GM19099 (cell line): ENCODE measurements around the gene FRAT2.

ENCODE experiments used
- POLR2A ChIP-seq: IDR thresholded peaks from 3 replicates; pipeline ENCODE4 v1.6.1; 2011; ENCODE audit warnings: low read depth; ENCODE audit not compliant: insufficient read length; ENCODE audit errors: extremely low read depth

The FRAT2 gene

GRCh38 chr10:97336446-97336845 lies 1.9 kb upstream of the FRAT2 start:
- TF ChIP-seq POLR2A: no peak

GRCh38 chr10:97336006-97336405 lies 1.5 kb upstream of the FRAT2 start:
- no peak for TF ChIP-seq POLR2A

- no peak for TF ChIP-seq POLR2A
These were observed 675 bp upstream of the FRAT2 start for GRCh38 chr10:97335188-97335619.

- no peak for TF ChIP-seq POLR2A
These were observed 744 bp downstream of the FRAT2 start for GRCh38 chr10:97333601-97334369.

- no peak for TF ChIP-seq POLR2A
These were observed 1.3 kb downstream of the FRAT2 start for GRCh38 chr10:97333351-97333600.

GRCh38 chr10:97332591-97333350 lies 1.8 kb downstream of the FRAT2 start:
- no peak for TF ChIP-seq POLR2A

GRCh38 chr10:97331153-97331703 lies 3.3 kb downstream of the FRAT2 start:
- TF ChIP-seq POLR2A: no peak

- no peak for TF ChIP-seq POLR2A
These were observed 4.8 kb downstream of the FRAT2 start for GRCh38 chr10:97329766-97330165.

- no peak for TF ChIP-seq POLR2A
These were observed 5.7 kb downstream of the FRAT2 start for GRCh38 chr10:97328646-97329453.

GRCh38 chr10:97327348-97328294 lies 6.9 kb downstream of the FRAT2 start:
- TF ChIP-seq POLR2A: no peak

- no peak for TF ChIP-seq POLR2A
These were observed 8.8 kb downstream of the FRAT2 start for GRCh38 chr10:97325754-97326153.

GRCh38 chr10:97323501-97323900 lies 11.0 kb downstream of the FRAT2 start:
- TF ChIP-seq POLR2A: no peak

- no peak for TF ChIP-seq POLR2A
These were observed 12.7 kb downstream of the FRAT2 start for GRCh38 chr10:97321804-97322190.

GRCh38 chr10:97321032-97321803 lies 13.3 kb downstream of the FRAT2 start:
- no peak for TF ChIP-seq POLR2A

GRCh38 chr10:97320480-97321031 lies 14.0 kb downstream of the FRAT2 start:
- no peak for TF ChIP-seq POLR2A
